GM19240 (cell line): Measurements from ENCODE around the gene ENOX2.

Source experiments
- DNase-seq: peaks from one replicate; pipeline ENCODE4 v3.0.0; 2011; ENCODE audit warnings: low spot score; ENCODE audit not compliant: insufficient read length

ENOX2 gene

DNA sequence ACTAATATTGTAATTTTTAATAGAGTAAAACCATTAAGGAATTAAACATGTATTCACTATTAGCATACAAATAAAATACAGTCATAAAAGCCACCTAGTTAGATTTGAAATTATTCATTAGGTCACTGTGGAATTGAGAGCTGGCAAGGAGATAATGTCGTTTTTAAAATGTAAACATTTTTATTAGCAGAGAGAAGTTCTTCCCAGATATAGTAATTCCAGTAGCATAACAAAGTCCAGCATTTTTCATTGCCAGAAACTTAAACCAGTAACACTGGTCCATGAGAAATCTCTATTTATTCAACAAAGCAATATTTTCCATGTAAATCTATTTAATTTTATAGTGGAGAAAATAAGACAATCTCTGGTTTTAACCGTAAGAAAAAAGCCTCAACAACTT lies 17.5 kb downstream of the ENOX2 start:
- DNase-seq = no peak

DNA sequence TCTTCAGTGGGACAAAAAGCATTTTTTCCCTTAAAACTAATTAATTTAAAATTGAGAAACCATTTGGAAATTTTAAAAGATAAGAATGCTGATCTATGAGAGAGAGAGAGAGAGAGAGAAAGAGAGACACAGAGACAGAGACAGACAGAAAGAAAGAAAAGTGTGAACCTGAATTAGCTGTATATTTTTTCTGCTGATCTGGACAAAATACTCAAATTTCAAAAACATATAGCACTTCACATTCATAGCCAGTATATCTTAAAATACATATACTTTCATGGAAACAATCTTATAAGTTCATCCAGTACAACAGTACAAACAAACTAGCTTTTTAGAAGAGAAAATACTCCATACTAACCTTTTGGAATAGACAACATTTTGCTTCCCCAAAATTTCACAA lies 18.4 kb downstream of the ENOX2 start:
- no peak for DNase-seq

GRCh38 chrX:130879869-130880268 lies 23.1 kb downstream of the ENOX2 start:
- no peak for DNase-seq

DNA sequence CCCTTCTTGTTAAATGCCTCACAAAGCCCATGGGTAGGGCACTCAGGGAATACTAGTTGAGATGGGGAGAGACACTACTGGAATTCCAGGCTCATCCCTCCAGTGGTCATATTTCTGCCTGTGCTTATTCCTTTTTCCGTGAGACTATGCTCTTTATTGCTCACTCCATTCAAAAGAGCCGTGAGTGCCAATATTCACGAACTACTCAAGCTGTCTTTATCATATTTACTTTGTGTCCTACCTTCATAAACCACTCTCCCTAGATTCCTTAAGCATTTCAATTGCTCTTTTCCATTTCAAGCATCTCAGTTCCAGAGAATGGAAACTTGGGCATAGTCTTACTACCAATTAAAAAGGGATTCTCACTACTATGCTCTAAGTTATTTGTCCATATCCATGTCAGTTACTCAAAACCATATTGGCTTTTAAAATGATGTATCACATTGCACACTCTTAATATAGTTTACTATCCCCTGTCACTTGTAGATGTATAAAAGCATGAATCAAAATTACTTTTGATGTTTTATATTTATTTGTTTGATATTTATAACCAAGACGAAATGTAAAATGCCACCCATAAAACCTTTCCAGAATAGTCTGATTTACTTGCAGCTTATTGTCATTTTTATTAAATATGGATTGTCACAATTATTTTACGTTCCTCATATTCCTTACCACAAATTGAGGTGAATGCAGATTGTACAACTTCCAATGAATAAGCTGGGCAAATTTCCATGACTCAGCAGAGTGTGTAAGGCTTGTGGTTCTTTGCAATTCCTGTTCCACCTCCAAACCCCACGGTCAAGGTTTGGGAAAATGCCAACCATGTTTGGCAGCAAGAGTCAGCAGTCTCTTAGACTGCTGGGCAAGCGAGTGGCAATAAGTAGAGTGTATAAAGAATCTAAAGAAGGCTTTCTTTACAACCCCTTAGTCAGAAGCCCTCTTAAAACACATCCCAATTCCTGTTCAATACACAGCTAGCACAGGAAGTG lies 24.4 kb downstream of the ENOX2 start:
- DNase-seq = no peak

- no peak for DNase-seq
These were observed 25.1 kb downstream of the ENOX2 start for GRCh38 chrX:130877892-130878341.

DNA sequence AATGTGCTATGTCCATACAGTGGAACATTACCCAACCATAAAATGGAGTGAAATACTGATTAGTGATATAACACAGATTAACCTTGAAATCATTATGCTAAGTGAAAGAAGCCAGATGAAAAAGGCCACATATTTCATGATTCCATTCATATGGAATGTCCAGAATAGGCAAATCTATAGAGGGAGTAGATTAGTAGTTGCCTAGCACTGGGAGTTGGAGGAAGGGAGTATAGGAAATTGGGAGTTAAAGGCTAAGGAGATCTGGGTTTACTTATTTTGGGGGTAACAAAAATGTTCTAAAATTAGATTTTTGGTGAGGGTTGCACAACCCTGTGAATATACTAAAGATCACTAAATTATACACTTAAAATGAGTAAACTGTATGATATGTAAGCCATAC lies 26.8 kb downstream of the ENOX2 start:
- no peak for DNase-seq

DNA sequence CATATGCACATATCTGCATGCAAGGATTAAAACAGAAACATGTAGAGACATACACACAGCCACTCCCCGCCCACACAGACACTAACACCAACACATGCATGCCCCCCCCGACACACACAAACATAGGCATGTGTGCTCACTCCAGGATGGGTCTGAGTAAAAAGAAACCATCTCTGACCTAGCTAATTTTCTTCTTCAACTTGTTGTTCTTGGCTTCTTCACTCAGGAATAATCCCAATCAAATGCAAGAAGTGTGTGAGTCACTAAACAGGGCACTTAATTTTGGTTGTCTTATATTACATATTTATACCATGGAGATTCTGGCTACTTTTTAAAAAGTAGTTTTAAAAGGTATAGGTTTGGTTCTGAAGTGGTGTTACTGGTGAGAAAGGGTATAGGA lies 28.3 kb downstream of the ENOX2 start:
- no peak for DNase-seq

DNA sequence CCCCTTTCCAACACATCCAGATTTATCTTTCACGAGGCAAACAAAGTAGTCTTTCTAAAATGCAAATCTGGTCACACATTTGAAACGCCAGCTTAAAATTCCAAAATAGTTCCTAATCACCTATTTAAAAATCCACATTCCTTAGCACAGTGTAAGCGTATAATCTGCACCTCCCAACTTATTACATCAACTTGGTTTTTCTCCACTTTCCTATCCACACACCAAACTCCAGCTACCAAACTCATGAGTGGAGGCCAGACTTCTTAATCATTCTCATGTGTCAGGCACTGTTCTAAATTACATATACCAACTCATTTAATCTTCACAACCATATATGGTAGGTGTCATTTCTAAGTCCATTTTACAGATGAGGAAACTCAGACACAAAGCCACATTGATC lies 33.8 kb downstream of the ENOX2 start:
- DNase-seq = no peak

GRCh38 chrX:130861462-130861861 lies 41.5 kb downstream of the ENOX2 start:
- no peak for DNase-seq

DNA sequence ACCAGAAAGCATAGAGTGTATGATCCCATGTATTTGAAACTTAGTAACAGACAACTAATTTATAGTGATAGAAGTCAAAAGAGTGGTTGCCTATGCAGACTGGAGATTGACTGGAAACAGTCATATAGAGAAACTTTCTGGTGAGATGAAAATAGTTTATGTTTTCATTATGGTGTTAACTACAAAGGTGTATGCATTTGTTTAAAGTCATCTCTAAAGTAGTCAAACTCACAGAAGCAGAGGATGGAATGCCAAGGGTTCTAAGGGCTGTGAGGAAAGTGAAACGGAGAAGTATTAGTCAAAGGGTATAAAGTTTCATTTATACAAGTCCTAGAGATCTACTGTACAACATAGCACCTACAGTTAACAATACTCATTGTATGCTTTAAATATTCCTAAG lies 45.8 kb downstream of the ENOX2 start:
- no peak for DNase-seq

- no peak for DNase-seq
These were observed 51.4 kb downstream of the ENOX2 start for GRCh38 chrX:130851569-130851968.

DNA sequence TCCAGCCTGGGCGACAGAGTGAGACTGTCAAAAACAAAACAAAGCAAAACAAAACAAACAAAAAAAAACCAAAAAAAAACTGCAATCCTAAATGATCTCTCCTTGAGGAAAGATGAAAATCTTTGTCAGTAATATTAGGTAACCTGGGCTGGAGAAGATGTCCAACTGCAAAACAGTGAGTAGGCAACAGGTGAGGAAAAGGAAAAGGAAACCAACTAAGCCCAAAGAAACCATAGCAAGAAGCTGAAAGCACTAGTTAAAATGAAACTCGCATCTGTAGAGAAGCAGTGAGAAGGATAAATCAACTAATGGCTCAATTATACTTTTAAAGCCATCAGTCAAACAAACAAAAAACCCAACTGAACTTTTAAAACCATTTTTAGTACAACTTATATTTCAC lies 54.2 kb downstream of the ENOX2 start:
- no peak for DNase-seq

- no peak for DNase-seq
These were observed 56.3 kb downstream of the ENOX2 start for GRCh38 chrX:130846746-130847145.

GRCh38 chrX:130841776-130842175 lies 61.2 kb downstream of the ENOX2 start:
- no peak for DNase-seq

DNA sequence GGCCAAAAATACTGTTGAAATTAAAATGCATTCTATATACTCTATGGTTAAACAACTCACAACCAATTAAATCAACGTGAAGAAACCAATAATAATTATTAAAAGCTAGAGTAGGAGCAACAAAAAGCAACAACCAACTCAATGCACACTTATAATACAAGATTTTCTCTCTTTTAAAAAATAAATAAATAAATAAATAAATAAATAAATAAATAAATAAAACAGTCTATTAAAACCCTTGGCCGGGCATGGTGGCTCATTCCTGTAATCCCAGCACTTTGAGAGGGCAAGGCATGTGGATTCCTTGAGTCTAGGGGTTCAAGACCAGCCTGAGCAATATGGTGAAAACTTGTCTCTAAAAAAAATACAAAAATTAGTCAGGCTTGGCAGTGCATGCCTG lies 62.7 kb downstream of the ENOX2 start:
- no peak for DNase-seq

DNA sequence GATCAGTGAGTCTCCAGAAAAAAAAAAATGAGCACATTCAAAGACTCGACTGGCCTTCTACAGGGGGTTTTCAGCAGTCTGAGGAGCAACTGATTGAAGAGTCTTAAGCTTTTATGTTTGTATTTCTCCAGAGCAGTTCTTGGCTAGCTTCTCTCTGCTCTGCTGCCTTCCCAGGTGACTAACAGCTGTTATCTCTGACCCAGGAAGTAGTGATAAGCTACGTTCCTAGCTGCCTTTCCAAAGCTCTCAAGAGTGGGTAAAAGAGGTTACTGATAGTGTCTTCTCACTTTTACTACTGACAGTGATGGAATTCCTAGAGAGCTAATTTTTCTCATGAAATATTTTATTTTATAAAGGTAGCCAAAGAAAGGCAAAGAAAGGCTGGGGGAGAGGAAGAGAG lies 66.6 kb downstream of the ENOX2 start:
- no peak for DNase-seq

GRCh38 chrX:130834830-130835229 lies 68.2 kb downstream of the ENOX2 start:
- DNase-seq = no peak

- no peak for DNase-seq
These were observed 68.9 kb downstream of the ENOX2 start for GRCh38 chrX:130834149-130834548.

DNA sequence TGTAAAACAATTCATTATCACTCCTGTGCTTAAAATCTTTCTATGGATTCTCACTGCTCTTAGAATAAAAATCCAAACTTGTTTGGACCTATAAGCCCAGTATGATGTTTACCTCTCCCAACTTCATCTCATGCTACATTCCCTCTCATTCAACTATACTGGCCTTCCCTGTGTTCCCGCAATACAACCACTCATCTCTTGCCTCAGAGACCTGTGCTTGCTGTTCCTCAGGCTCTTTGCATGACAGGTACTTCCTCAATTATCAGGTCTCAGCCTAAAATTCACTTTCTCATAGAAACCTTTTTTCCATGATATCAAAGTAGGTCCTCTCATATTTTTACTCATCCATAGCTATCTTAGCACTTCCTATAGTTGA lies 71.7 kb downstream of the ENOX2 start:
- DNase-seq = no peak

- DNase-seq = no peak
These were observed 72.2 kb downstream of the ENOX2 start for GRCh38 chrX:130830599-130831346.

DNA sequence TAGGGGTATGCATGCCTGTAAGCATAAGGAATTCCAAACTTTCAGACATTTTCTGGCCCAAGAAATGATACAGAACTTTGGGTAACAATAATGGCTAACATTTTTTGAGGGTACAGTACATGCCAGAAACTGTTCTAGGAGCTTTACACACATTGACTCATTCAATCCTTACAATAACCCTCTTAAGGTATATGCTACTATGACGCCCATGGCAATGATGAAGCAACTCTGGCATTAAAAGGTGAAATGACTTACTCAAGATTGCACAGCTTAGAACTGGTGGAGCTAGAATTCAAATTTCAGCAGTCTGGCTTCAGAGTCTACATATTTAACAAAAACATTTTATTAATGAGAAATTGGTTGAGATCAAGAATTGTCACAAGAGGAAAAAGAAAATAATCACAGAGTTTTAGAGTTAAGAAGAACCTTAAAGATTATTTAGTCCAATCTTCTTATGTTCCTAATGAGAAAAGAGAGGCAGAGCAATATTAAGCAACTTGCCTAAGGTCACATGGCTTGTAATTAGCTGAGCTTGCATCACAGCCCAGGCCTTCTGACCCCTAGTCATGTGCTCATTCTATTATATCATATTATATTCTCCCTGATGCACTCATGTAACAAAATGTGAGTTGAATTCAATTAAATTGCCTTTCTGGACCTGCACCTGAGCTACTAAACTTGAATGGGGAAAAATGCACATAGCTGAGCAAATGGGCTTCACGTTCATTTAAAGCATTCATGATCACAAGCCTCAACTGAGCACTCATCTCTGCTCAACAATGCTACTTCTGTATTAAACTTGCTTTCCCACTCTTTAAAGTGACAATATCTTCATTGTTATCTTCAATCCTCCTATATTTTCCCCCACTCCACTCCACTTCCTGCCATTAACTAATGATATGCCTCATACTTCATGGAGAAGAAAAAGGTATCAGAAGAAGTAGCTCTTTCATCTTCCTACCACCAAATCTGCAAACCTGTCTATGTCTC lies 73.2 kb downstream of the ENOX2 start:
- DNase-seq = no peak
